H1 (cell line): ENCODE measurements around the gene ARHGAP6. TPM values are rescaled to one million over a fixed set of nuclear protein-coding genes. Genes with fewer than 3 reads are reported as not detected.

Experiments used
- CTCF ChIA-PET: fragments of 300-600 bp; sonication (Branson Sonifier 250); formaldehyde crosslinking; loops from one replicate; lab custom pipeline; 2021; ENCODE audit not compliant: partially characterized antibody; lab: Charles Lee
- POLR2A ChIA-PET: fragments of 300-600 bp; sonication (Branson Sonifier 250); formaldehyde crosslinking; loops from one replicate; lab custom pipeline; 2021; ENCODE audit warnings: inconsistent platforms; ENCODE audit not compliant: partially characterized antibody; lab: Charles Lee
- DNase-seq, 2 experiments: peaks; one replicate each; pipeline versions ENCODE4 v3.0.0 to v3.0.0-alpha.2; 2010 to 2022; ENCODE audit warnings: low spot score in 2 of 2, low read depth in 1 of 2, mixed read lengths in 1 of 2
- FAIRE-seq: peaks from 2 replicates; lab custom pipeline; 2011; peaks lifted over from hg19 to GRCh38; lab: Jason Lieb, UNC
- H2AFZ ChIP-seq: 2 replicates; pipeline ENCODE4 v1.8.1; 2012; ENCODE audit warnings: low read length, inconsistent platforms
- H2AK5ac ChIP-seq: 2 replicates; pipeline ENCODE4 v1.6.1; 2013; ENCODE audit warnings: low read depth, low read length
- H2BK120ac ChIP-seq: replicated peaks from 2 replicates; pipeline ENCODE3; 2013; ENCODE audit warnings: low read depth, low read length, inconsistent platforms
- H2BK12ac ChIP-seq: 2 replicates; pipeline ENCODE4 v1.6.1; 2013; ENCODE audit warnings: low read depth, low read length
- H2BK15ac ChIP-seq: 2 replicates; pipeline ENCODE4 v1.6.1; 2013; ENCODE audit warnings: low read length
- H2BK20ac ChIP-seq: 2 replicates; pipeline ENCODE4 v1.6.1; 2013; ENCODE audit warnings: low read length
- H2BK5ac ChIP-seq: 2 replicates; pipeline ENCODE4 v1.6.1; 2013; ENCODE audit warnings: low read depth, low read length
- H3K14ac ChIP-seq: 2 replicates; pipeline ENCODE4 v1.6.1; 2013; ENCODE audit warnings: inconsistent platforms; ENCODE audit not compliant: insufficient read length
- H3K18ac ChIP-seq: 2 replicates; pipeline ENCODE4 v1.6.1; 2013; ENCODE audit warnings: low read length; ENCODE audit errors: extremely low read depth
- H3K23ac ChIP-seq: 2 replicates; pipeline ENCODE4 v1.6.1; 2013; ENCODE audit warnings: inconsistent platforms; ENCODE audit not compliant: insufficient read length
- H3K23me2 ChIP-seq: 2 replicates; pipeline ENCODE4 v1.6.1; 2013; ENCODE audit warnings: low read depth, low read length
- H3K27ac ChIP-seq: 2 replicates; pipeline ENCODE4 v1.6.1; 2011; ENCODE audit warnings: low read depth, low read length, inconsistent platforms
- H3K27me3 ChIP-seq, 4 experiments: replicated peaks in 1 of 4; 1 replicate in 1 of 4; 2 replicates in 3 of 4; pipeline versions ENCODE4 v1.6.1 to v1.8.1; 2011 to 2013; ENCODE audit warnings: low read length in 3 of 4, mild to moderate bottlenecking in 3 of 4, inconsistent platforms in 2 of 4, mixed read lengths in 2 of 4, moderate library complexity in 1 of 4; ENCODE audit not compliant: control insufficient read depth in 3 of 4, insufficient read depth in 3 of 4; ENCODE audit errors: extremely low read depth in 1 of 4
- H3K36me3 ChIP-seq, 4 experiments: 2 replicates each; pipeline versions ENCODE4 v1.6.1 to v1.8.1; 2011 to 2013; ENCODE audit warnings: mild to moderate bottlenecking in 4 of 4, low read length in 3 of 4, moderate library complexity in 2 of 4, control low read depth in 1 of 4, inconsistent platforms in 1 of 4; ENCODE audit not compliant: insufficient read depth in 4 of 4, control insufficient read depth in 2 of 4
- H3K4ac ChIP-seq: replicated peaks from 2 replicates; pipeline ENCODE3; 2013; ENCODE audit warnings: low read length, low read depth, mixed read lengths, inconsistent platforms; ENCODE audit not compliant: insufficient read length
- H3K4me1 ChIP-seq, 4 experiments: replicated peaks in 1 of 4; 1 replicate in 1 of 4; 2 replicates in 3 of 4; pipeline versions ENCODE4 v1.6.1 to v1.8.1; 2011 to 2013; ENCODE audit warnings: low read length in 3 of 4, inconsistent platforms in 2 of 4, mixed read lengths in 1 of 4; ENCODE audit not compliant: insufficient read depth in 4 of 4, control insufficient read depth in 3 of 4
- H3K4me2 ChIP-seq, 2 experiments: 2 replicates each; pipeline versions ENCODE4 v1.6.1 to v1.8.1; 2011 to 2013; ENCODE audit warnings: low read depth in 2 of 2, low read length in 2 of 2, control low read depth in 1 of 2, inconsistent platforms in 1 of 2, mild to moderate bottlenecking in 1 of 2; ENCODE audit not compliant: insufficient read depth in 1 of 2
- H3K4me3 ChIP-seq, 4 experiments: fragments of 200-600, 300-600 bp in 1 of 4; sonication (generic), shearing (Covaris generic), sonication (Bioruptor Twin) in 1 of 4; 2 replicates each; pipeline versions ENCODE4 v1.5.1 to v1.8.1; 2011 to 2016; ENCODE audit warnings: low read length in 4 of 4, low read depth in 3 of 4, control low read depth in 2 of 4, inconsistent platforms in 2 of 4, mild to moderate bottlenecking in 2 of 4, mixed read lengths in 1 of 4, moderate library complexity in 1 of 4; ENCODE audit not compliant: insufficient read depth in 2 of 4; ENCODE audit errors: extremely low read depth in 1 of 4
- H3K56ac ChIP-seq: replicated peaks from 2 replicates; pipeline ENCODE3; 2013; ENCODE audit warnings: low read depth, mild to moderate bottlenecking, mixed read lengths, low read length, inconsistent platforms; ENCODE audit not compliant: insufficient read length
- H3K79me1 ChIP-seq: 2 replicates; pipeline ENCODE4 v1.6.1; 2013; ENCODE audit warnings: low read depth, low read length, control low read depth
- H3K79me2 ChIP-seq, 2 experiments: 2 replicates each; pipeline versions ENCODE4 v1.6.1 to v1.8.1; 2012 to 2013; ENCODE audit warnings: low read length in 2 of 2, mild to moderate bottlenecking in 2 of 2, inconsistent platforms in 1 of 2; ENCODE audit not compliant: insufficient read depth in 2 of 2, control insufficient read depth in 1 of 2
- H3K9ac ChIP-seq, 4 experiments: replicated peaks in 1 of 4; 1 replicate in 1 of 4; 2 replicates in 3 of 4; pipeline versions ENCODE4 v1.6.1 to v1.8.1; 2011 to 2013; ENCODE audit warnings: low read depth in 3 of 4, low read length in 3 of 4, control low read depth in 2 of 4, mild to moderate bottlenecking in 2 of 4, moderate library complexity in 2 of 4, inconsistent platforms in 1 of 4; ENCODE audit errors: extremely low read depth in 1 of 4
- H3K9me3 ChIP-seq, 2 experiments: 2 replicates each; pipeline versions ENCODE4 v1.6.1 to v1.8.1; 2012 to 2013; ENCODE audit warnings: mild to moderate bottlenecking in 2 of 2, moderate library complexity in 2 of 2, control low read depth in 1 of 2, inconsistent platforms in 1 of 2, low read depth in 1 of 2, low read length in 1 of 2, mixed read lengths in 1 of 2; ENCODE audit not compliant: insufficient read depth in 2 of 2
- H4K20me1 ChIP-seq, 2 experiments: replicated peaks in 1 of 2; 2 replicates each; pipeline versions ENCODE3 to v1.8.1; 2011 to 2013; ENCODE audit warnings: inconsistent platforms in 2 of 2, low read length in 2 of 2, mild to moderate bottlenecking in 1 of 2; ENCODE audit not compliant: insufficient read depth in 2 of 2, control insufficient read depth in 1 of 2
- H4K5ac ChIP-seq: 2 replicates; pipeline ENCODE4 v1.6.1; 2013; ENCODE audit warnings: low read length, low read depth, mixed read lengths, inconsistent platforms; ENCODE audit not compliant: insufficient read length
- H4K8ac ChIP-seq: 2 replicates; pipeline ENCODE4 v1.8.0; 2013; ENCODE audit warnings: mild to moderate bottlenecking, moderate library complexity, low read length, inconsistent platforms; ENCODE audit not compliant: insufficient read depth; ENCODE audit errors: extremely low read depth
- H4K91ac ChIP-seq: replicated peaks from 2 replicates; pipeline ENCODE3; 2013; ENCODE audit warnings: low read length, mixed read lengths, inconsistent platforms; ENCODE audit not compliant: insufficient read length
- BACH1 ChIP-seq: IDR thresholded peaks from 2 replicates; pipeline ENCODE4 v1.6.1; 2012; ENCODE audit warnings: low read length, improper control_type of control experiment
- HDAC6 ChIP-seq: IDR thresholded peaks from one replicate; pipeline ENCODE4 v1.7.1; 2012; ENCODE audit warnings: low read depth, mild to moderate bottlenecking, inconsistent platforms, low read length, moderate library complexity
- MAFK ChIP-seq: IDR thresholded peaks from 2 replicates; pipeline ENCODE4 v1.6.1; 2012; ENCODE audit warnings: low read depth, mild to moderate bottlenecking, improper control_type of control experiment, low read length
- POU5F1 ChIP-seq: IDR thresholded peaks from 2 replicates; pipeline ENCODE4 v1.6.1; 2011; ENCODE audit warnings: low read depth, mild to moderate bottlenecking, low read length, moderate library complexity
- RFX5 ChIP-seq: IDR thresholded peaks from 2 replicates; pipeline ENCODE4 v1.6.1; 2011; ENCODE audit warnings: low read depth, low read length, improper control_type of control experiment, borderline replicate concordance
- SAP30 ChIP-seq: fragments of 300-600 bp; sonication (generic); IDR thresholded peaks from 2 replicates; pipeline ENCODE4 v1.7.1; 2012; ENCODE audit warnings: low read length, moderate library complexity, mild to moderate bottlenecking, inconsistent platforms; ENCODE audit not compliant: insufficient read depth, insufficient replicate concordance
- SP2 ChIP-seq: IDR thresholded peaks from 2 replicates; pipeline ENCODE4 v1.6.1; 2012; ENCODE audit warnings: mild to moderate bottlenecking, low read length, inconsistent platforms
- SP4 ChIP-seq: IDR thresholded peaks from 2 replicates; pipeline ENCODE4 v1.6.1; 2012; ENCODE audit warnings: low read length, inconsistent platforms
- SRF ChIP-seq: IDR thresholded peaks from 2 replicates; pipeline ENCODE4 v1.6.1; 2011; ENCODE audit warnings: mild to moderate bottlenecking, low read depth, low read length, moderate library complexity
- WGBS, 2 experiments: shearing (Covaris generic) in 1 of 2; methylation state at CpG; one replicate each; pipeline versions ENCODE4 v1.1.6 to v1.1.7; 2013 to 2015; ENCODE audit warnings: low lambda C conversion rate in 2 of 2, mixed read lengths in 2 of 2, inconsistent platforms in 1 of 2, low coverage in 1 of 2, missing lambda C conversion rate in 1 of 2; ENCODE audit not compliant: insufficient replicate concordance in 2 of 2, insufficient coverage in 1 of 2, insufficient read length in 1 of 2; ENCODE audit errors: extremely low coverage in 1 of 2, missing lambda C conversion rate in 1 of 2; 5-methylcytosine and 5-hydroxymethylcytosine counted together
- polyA plus RNA-seq, 7 experiments: library from polyadenylated mRNA; depleted of rRNA in 3 of 7; stranded (reverse) in 5 of 7; unstranded in 2 of 7; fragments of >200 nt in 5 of 7; fragments of 200-250 nt in 2 of 7; gene quantifications; 1 replicate in 5 of 7; 2 replicates in 1 of 7; 4 replicates in 1 of 7; pipeline versions ENCODE4 v1.2.1 to v1.2.3, GENCODE V29; 2011 to 2013; ENCODE audit warnings: missing spikeins in 2 of 7, mixed read lengths in 2 of 7
- total RNA-seq: library from RNA; stranded (reverse); fragmentation: NEBNext Ultra II Directional; extraction: Animal tissue kit (Norgen Biotek cat#: 25700); gene quantifications from 2 replicates; pipeline ENCODE4 v1.2.1, GENCODE V29; 2021

ARHGAP6 gene
- total and polyA plus RNA-seq, 2 of the 8 experiments (the other 6 are each of a cell fraction or from before 2014, with no cell fraction given), result 0.35 to 0.82 TPM

- no peak for FAIRE-seq
- CTCF ChIA-PET, result interaction anchor here (0.6 kb wide), 1 partner anchor 13 kb away, joined by 3 read pairs; no protein-coding TSS in a partner anchor
Observed at GRCh38 chrX:11528623-11529022, 137.1 kb downstream of the ARHGAP6 start.

More at GRCh38 chrX:11528623-11529022, 137.1 kb downstream of the ARHGAP6 start:
- Histone ChIP-seq H2BK5ac (no peak overlapping the region), H3K4me2 (no peak overlapping the region), H3K56ac (no peak overlapping the region), H2AK5ac (no peak overlapping the region), H3K23ac (no peak overlapping the region), H3K4me1 (no peaks in the 10 kb centered on the region), H3K4me3 (no peak overlapping the region), H3K79me1 (no peaks in the 10 kb centered on the region), H2BK20ac (no peak overlapping the region), H2AFZ (no peak overlapping the region), H3K9ac (no peak overlapping the region), H4K8ac (no peak overlapping the region), H4K91ac (no peak overlapping the region), H3K23me2 (no peaks in the 10 kb centered on the region), H4K5ac (no peak overlapping the region), H2BK12ac (no peak overlapping the region), H4K20me1 (no peaks in the 10 kb centered on the region), H3K27ac (no peak overlapping the region), H2BK120ac (no peak overlapping the region), H3K27me3 (no peaks in the 10 kb centered on the region), H3K18ac (no peak overlapping the region), H3K14ac (no peak overlapping the region), H3K9me3 (no peaks in the 10 kb centered on the region), H3K4ac (no peak overlapping the region), H3K36me3 (no peaks in the 10 kb centered on the region), H3K79me2 (no peaks in the 10 kb centered on the region), H2BK15ac (no peak overlapping the region)
- no peak for DNase-seq
- TF ChIP-seq MAFK (no peak), SP2 (no peak), POU5F1 (no peak), SP4 (no peak), HDAC6 (no peak), RFX5 (no peak), SAP30 (no peak), SRF (no peak), BACH1 (no peak)
- POLR2A ChIA-PET, result no interaction called here
- 92% methylated on average over 2 of the region's 2 CpGs; no CpG with 5 or more reads in 1 of the 2 experiments for WGBS, 2 experiments
